Keratinocyte (primary cell): Measurements from ENCODE around the gene ZBTB48. TPM values are rescaled to one million over a fixed set of nuclear protein-coding genes. Genes with fewer than 3 reads are reported as not detected.

Source experiments
- DNase-seq: peaks from one replicate; pipeline ENCODE4 v3.0.0-alpha.2; 2011; ENCODE audit warnings: low read depth, missing footprints, low spot score
- FAIRE-seq: peaks from 2 replicates; lab custom pipeline; 2011; peaks lifted over from hg19 to GRCh38; lab: Jason Lieb, UNC
- H2AFZ ChIP-seq: 2 replicates; pipeline ENCODE4 v1.6.0; 2012; ENCODE audit warnings: low read length, control low read depth, inconsistent platforms; ENCODE audit not compliant: control insufficient read depth
- H3K27ac ChIP-seq: 2 replicates; pipeline ENCODE4 v1.5.1; 2011; ENCODE audit warnings: low read length; ENCODE audit not compliant: control insufficient read depth, insufficient read depth
- H3K27me3 ChIP-seq: 3 replicates; pipeline ENCODE4 v1.6.0; 2011; ENCODE audit warnings: low read length; ENCODE audit not compliant: control insufficient read depth, insufficient read depth; ENCODE audit errors: extremely low read depth
- H3K36me3 ChIP-seq, 2 experiments: 2 replicates in 1 of 2; 3 replicates in 1 of 2; pipeline ENCODE4 v1.5.1; 2011; ENCODE audit warnings: low read length in 2 of 2, mild to moderate bottlenecking in 1 of 2; ENCODE audit not compliant: control insufficient read depth in 2 of 2, insufficient read depth in 2 of 2; ENCODE audit errors: extremely low read depth in 1 of 2
- H3K4me1 ChIP-seq: 3 replicates; pipeline ENCODE4 v1.5.1; 2011; ENCODE audit warnings: low read length; ENCODE audit not compliant: control insufficient read depth, insufficient read depth; ENCODE audit errors: extremely low read depth
- H3K4me2 ChIP-seq: 3 replicates; pipeline ENCODE4 v1.6.0; 2011; ENCODE audit warnings: low read depth, low read length; ENCODE audit not compliant: control insufficient read depth, insufficient read depth; ENCODE audit errors: extremely low read depth
- H3K4me3 ChIP-seq, 3 experiments: fragments of 200-600 bp in 1 of 3; sonication (generic) in 1 of 3; 2 replicates in 2 of 3; 3 replicates in 1 of 3; pipeline ENCODE4 v1.5.1; 2011 to 2016; ENCODE audit warnings: low read length in 3 of 3, mild to moderate bottlenecking in 3 of 3, control low read depth in 2 of 3, inconsistent platforms in 1 of 3, low read depth in 1 of 3, mixed read lengths in 1 of 3, mixed run types in 1 of 3, moderate library complexity in 1 of 3; ENCODE audit not compliant: control insufficient read depth in 2 of 3, insufficient read depth in 2 of 3; ENCODE audit errors: extremely low read depth in 1 of 3
- H3K79me2 ChIP-seq: 2 replicates; pipeline ENCODE4 v1.6.0; 2012; ENCODE audit warnings: low read length; ENCODE audit not compliant: control insufficient read depth, insufficient read depth
- H3K9ac ChIP-seq: 3 replicates; pipeline ENCODE4 v1.6.0; 2011; ENCODE audit warnings: low read length; ENCODE audit not compliant: control insufficient read depth, insufficient read depth; ENCODE audit errors: extremely low read depth
- H3K9me1 ChIP-seq: 3 replicates; pipeline ENCODE4 v1.6.0; 2011; ENCODE audit warnings: low read length; ENCODE audit not compliant: control insufficient read depth, insufficient read depth; ENCODE audit errors: extremely low read depth
- H3K9me3 ChIP-seq: 2 replicates; pipeline ENCODE4 v1.5.1; 2012; ENCODE audit warnings: low read depth, low read length; ENCODE audit not compliant: control insufficient read depth
- H4K20me1 ChIP-seq: 3 replicates; pipeline ENCODE4 v1.6.0; 2011; ENCODE audit warnings: low read length; ENCODE audit not compliant: control insufficient read depth, insufficient read depth; ENCODE audit errors: extremely low read depth
- CTCF ChIP-seq, 3 experiments: IDR thresholded peaks in 1 of 3; conservative IDR thresholded peaks in 1 of 3; optimal IDR thresholded peaks in 1 of 3; 2 replicates in 2 of 3; 3 replicates in 1 of 3; pipeline versions ENCODE3 to v1.5.1; 2011; ENCODE audit warnings: low read length in 3 of 3, mild to moderate bottlenecking in 3 of 3, moderate library complexity in 2 of 3, control low read depth in 1 of 3, inconsistent platforms in 1 of 3; ENCODE audit not compliant: insufficient read depth in 2 of 3; ENCODE audit errors: extremely low read depth in 1 of 3
- EZH2 ChIP-seq: IDR thresholded peaks from one replicate; pipeline ENCODE4 v1.6.1; 2012; ENCODE audit warnings: inconsistent platforms, mild to moderate bottlenecking, low read length, moderate library complexity
- dilution Hi-C: fragments of 300-500 bp; cut with MboI; formaldehyde crosslinking; loops from one replicate; pipeline ENCODE4 v1.7.0; 2020; ENCODE audit warnings: low sequenced_read_pairs; ENCODE audit not compliant: extremely low pct_ligation_motif_present
- polyA plus RNA-seq, 5 experiments: library from polyadenylated mRNA; depleted of rRNA in 3 of 5; stranded (reverse) in 3 of 5; stranded (forward) in 1 of 5; unstranded in 1 of 5; fragments of >200 nt; gene quantifications; 1 replicate in 1 of 5; 2 replicates in 3 of 5; 3 replicates in 1 of 5; pipeline versions ENCODE4 v1.2.1 to v1.2.3, GENCODE V29; 2011 to 2012; ENCODE audit warnings: missing spikeins in 2 of 5, low read depth in 1 of 5, low replicate concordance in 1 of 5

The ZBTB48 gene
- polyA plus RNA-seq, 1 donor (not counting 4 experiments of a cell fraction or from before 2014, with no cell fraction given), result 10.9 TPM

- H3K27me3 ChIP-seq, result no peaks in the 10 kb centered on the region
- no peak overlapping the region for H3K9ac ChIP-seq
- TF ChIP-seq CTCF (optimal IDR thresholded peaks at IDR 0.05 in 1 of 3, IDR thresholded peaks at IDR 0.05 in 1 of 3, conservative IDR thresholded peaks at IDR 0.05 in 1 of 3; ENCODE audit: extremely low read depth in 1 of 3, insufficient read depth in 2 of 3, low read length in 3 of 3), result no peak
- no peaks in the 10 kb centered on the region for H3K9me1 ChIP-seq
- H3K36me3 ChIP-seq, result peaks cover 28 to 34% of the 10 kb centered on the region in 2 experiments
- H3K79me2 ChIP-seq, result no peaks in the 10 kb centered on the region
- no peak overlapping the region for H2AFZ ChIP-seq
- dilution Hi-C loops, result no loop called here
- no peak overlapping the region for H3K4me2 ChIP-seq
- FAIRE-seq, result no peak
- H3K4me3 ChIP-seq, result no peak overlapping the region
- no peaks in the 10 kb centered on the region for H3K4me1 ChIP-seq
- no peaks in the 10 kb centered on the region for H3K9me3 ChIP-seq
- H4K20me1 ChIP-seq, result no peaks in the 10 kb centered on the region
- H3K27ac ChIP-seq, result no peak overlapping the region
- no peak for DNase-seq
These were observed 44.6 kb upstream of the ZBTB48 start for GRCh38 chr1:6535214-6535613.

GRCh38 chr1:6536291-6536690 lies 43.5 kb upstream of the ZBTB48 start:
- DNase-seq (no peak), FAIRE-seq (no peak)
- H3K9me1 ChIP-seq, result no peaks in the 10 kb centered on the region
- no peak overlapping the region for H3K27ac ChIP-seq
- dilution Hi-C loops, result no loop called here
- no peaks in the 10 kb centered on the region for H3K4me1 ChIP-seq
- no peak overlapping the region for H2AFZ ChIP-seq
- H3K36me3 ChIP-seq, result peaks cover 19 to 29% of the 10 kb centered on the region in 2 experiments
- no peak overlapping the region for H3K4me2 ChIP-seq
- H3K9ac ChIP-seq, result no peak overlapping the region
- no peaks in the 10 kb centered on the region for H3K9me3 ChIP-seq
- no peaks in the 10 kb centered on the region for H3K27me3 ChIP-seq
- H4K20me1 ChIP-seq, result no peaks in the 10 kb centered on the region
- H3K4me3 ChIP-seq, result no peak overlapping the region
- no peaks in the 10 kb centered on the region for H3K79me2 ChIP-seq
- TF ChIP-seq CTCF (optimal IDR thresholded peaks at IDR 0.05 in 1 of 3, IDR thresholded peaks at IDR 0.05 in 1 of 3, conservative IDR thresholded peaks at IDR 0.05 in 1 of 3; ENCODE audit: extremely low read depth in 1 of 3, insufficient read depth in 2 of 3, low read length in 3 of 3) (no peak), EZH2 (no peak)
